H9 (cell line): ENCODE results near the gene RHEBL1. TPM values are rescaled to one million over a fixed set of nuclear protein-coding genes. Genes with fewer than 3 reads are reported as not detected.

ENCODE experiments used
- DNase-seq: peaks from one replicate; pipeline ENCODE4 v3.0.0-alpha.2; 2017
- H2AFZ ChIP-seq: one replicate; pipeline ENCODE4 v1.6.1; 2013; ENCODE audit warnings: mild to moderate bottlenecking, low read length, control low read depth, moderate library complexity
- H2AK5ac ChIP-seq: 2 replicates; pipeline ENCODE4 v1.6.1; 2013; ENCODE audit warnings: low read length, control low read depth, mixed read lengths; ENCODE audit not compliant: insufficient read length
- H2BK120ac ChIP-seq: one replicate; pipeline ENCODE4 v1.6.1; 2013; ENCODE audit warnings: low read depth, mild to moderate bottlenecking, low read length, control low read depth, inconsistent platforms; ENCODE audit not compliant: poor library complexity, severe bottlenecking
- H2BK12ac ChIP-seq: 2 replicates; pipeline ENCODE4 v1.6.1; 2013; ENCODE audit warnings: low read length, control low read depth, mixed read lengths, low read depth; ENCODE audit not compliant: insufficient read length
- H2BK15ac ChIP-seq: 2 replicates; pipeline ENCODE4 v1.6.1; 2013; ENCODE audit warnings: low read depth, low read length, control low read depth
- H2BK20ac ChIP-seq: one replicate; pipeline ENCODE4 v1.6.1; 2013; ENCODE audit warnings: low read depth, mild to moderate bottlenecking, low read length, control low read depth, inconsistent platforms; ENCODE audit not compliant: poor library complexity, severe bottlenecking
- H2BK5ac ChIP-seq: 2 replicates; pipeline ENCODE4 v1.6.1; 2013; ENCODE audit warnings: low read length, control low read depth, mixed read lengths; ENCODE audit not compliant: insufficient read length
- H3K14ac ChIP-seq: 2 replicates; pipeline ENCODE4 v1.6.1; 2013; ENCODE audit warnings: low read length, control low read depth; ENCODE audit not compliant: insufficient read depth
- H3K18ac ChIP-seq: 2 replicates; pipeline ENCODE4 v1.6.1; 2013; ENCODE audit warnings: low read depth, mild to moderate bottlenecking, mixed read lengths, low read length, control low read depth; ENCODE audit not compliant: insufficient read length
- H3K23ac ChIP-seq: 2 replicates; pipeline ENCODE4 v1.6.1; 2013; ENCODE audit warnings: low read length, control low read depth, mixed read lengths, low read depth; ENCODE audit not compliant: insufficient read length
- H3K23me2 ChIP-seq: 2 replicates; pipeline ENCODE4 v1.6.1; 2013; ENCODE audit warnings: low read depth, mild to moderate bottlenecking, mixed read lengths, low read length, control low read depth; ENCODE audit not compliant: insufficient read length, poor library complexity, severe bottlenecking
- H3K27ac ChIP-seq: 2 replicates; pipeline ENCODE4 v1.5.1; 2013; ENCODE audit warnings: low read length, control low read depth, mixed read lengths, low read depth; ENCODE audit not compliant: insufficient read length
- H3K27me3 ChIP-seq: 2 replicates; pipeline ENCODE4 v1.6.1; 2013; ENCODE audit warnings: low read length, control low read depth, inconsistent platforms; ENCODE audit not compliant: insufficient read depth
- H3K4ac ChIP-seq: 2 replicates; pipeline ENCODE4 v1.6.1; 2013; ENCODE audit warnings: low read depth, mild to moderate bottlenecking, control low read depth, inconsistent platforms, low read length, moderate library complexity
- H3K4me1 ChIP-seq: 2 replicates; pipeline ENCODE4 v1.6.1; 2013; ENCODE audit warnings: low read length, control low read depth, inconsistent platforms; ENCODE audit not compliant: insufficient read depth
- H3K4me2 ChIP-seq: 2 replicates; pipeline ENCODE4 v1.6.1; 2013; ENCODE audit warnings: low read length, control low read depth, mixed read lengths; ENCODE audit not compliant: insufficient read length, insufficient read depth
- H3K56ac ChIP-seq: 2 replicates; pipeline ENCODE4 v1.6.1; 2013; ENCODE audit warnings: low read depth, mild to moderate bottlenecking, mixed read lengths, low read length, control low read depth; ENCODE audit not compliant: insufficient read length
- H3K79me1 ChIP-seq: 2 replicates; pipeline ENCODE4 v1.6.1; 2013; ENCODE audit warnings: low read depth, mild to moderate bottlenecking, moderate library complexity, low read length, control low read depth, inconsistent platforms; ENCODE audit not compliant: insufficient read depth, poor library complexity, severe bottlenecking
- H3K79me2 ChIP-seq: 2 replicates; pipeline ENCODE4 v1.6.1; 2013; ENCODE audit warnings: low read length, control low read depth, inconsistent platforms; ENCODE audit not compliant: insufficient read depth
- H3K9ac ChIP-seq: 2 replicates; pipeline ENCODE4 v1.6.1; 2013; ENCODE audit warnings: low read length, control low read depth, mixed read lengths; ENCODE audit not compliant: insufficient read length; ENCODE audit errors: extremely low read depth
- H3K9me3 ChIP-seq: one replicate; pipeline ENCODE4 v1.6.1; 2013; ENCODE audit warnings: low read depth, low read length, inconsistent platforms; ENCODE audit not compliant: control insufficient read depth
- H3T11ph ChIP-seq: one replicate; pipeline ENCODE4 v1.6.1; 2013; ENCODE audit warnings: mild to moderate bottlenecking, low read length, control low read depth, inconsistent platforms
- H4K20me1 ChIP-seq: one replicate; pipeline ENCODE4 v1.6.1; 2013; ENCODE audit not compliant: control insufficient read depth, insufficient read length, insufficient read depth
- H4K5ac ChIP-seq: 2 replicates; pipeline ENCODE4 v1.6.1; 2013; ENCODE audit warnings: low read depth, mild to moderate bottlenecking, mixed read lengths, low read length, control low read depth; ENCODE audit not compliant: insufficient read length
- H4K8ac ChIP-seq: replicated peaks from 2 replicates; pipeline ENCODE4 v1.6.1; 2013; ENCODE audit warnings: low read length, control low read depth, mixed read lengths, low read depth; ENCODE audit not compliant: insufficient read length
- H4K91ac ChIP-seq: 2 replicates; pipeline ENCODE4 v1.6.1; 2013; ENCODE audit warnings: low read depth, mild to moderate bottlenecking, moderate library complexity, mixed read lengths, low read length, control low read depth; ENCODE audit not compliant: insufficient read length
- H3K27ac Mint-ChIP-seq, 3 experiments: 2 replicates in 2 of 3; 3 replicates in 1 of 3; pipeline ENCODE4 v1.8.0; 2020 to 2021; ENCODE audit warnings: mixed read lengths in 3 of 3, mild to moderate bottlenecking in 1 of 3, moderate library complexity in 1 of 3
- H3K27me3 Mint-ChIP-seq: 2 replicates; pipeline ENCODE4 v1.8.0; 2021; ENCODE audit warnings: low read depth, mild to moderate bottlenecking, moderate library complexity, mixed read lengths
- H3K36me3 Mint-ChIP-seq, 3 experiments: 2 replicates in 2 of 3; 3 replicates in 1 of 3; pipeline ENCODE4 v1.8.0; 2020 to 2021; ENCODE audit warnings: low read depth in 3 of 3, mixed read lengths in 3 of 3; ENCODE audit not compliant: insufficient read depth in 1 of 3
- H3K4me1 Mint-ChIP-seq, 2 experiments: 2 replicates each; pipeline ENCODE4 v1.8.0; 2020; ENCODE audit warnings: mixed read lengths in 2 of 2
- H3K4me3 Mint-ChIP-seq, 2 experiments: 2 replicates in 1 of 2; 3 replicates in 1 of 2; pipeline ENCODE4 v1.8.0; 2020 to 2021; ENCODE audit warnings: mild to moderate bottlenecking in 2 of 2, mixed read lengths in 2 of 2, moderate library complexity in 1 of 2
- H3K9me3 Mint-ChIP-seq, 2 experiments: 2 replicates in 1 of 2; 3 replicates in 1 of 2; pipeline ENCODE4 v1.8.0; 2020; ENCODE audit warnings: mild to moderate bottlenecking in 2 of 2, mixed read lengths in 2 of 2, moderate library complexity in 1 of 2
- CTCF ChIP-seq: fragments of 200-600 bp; sonication (generic); conservative IDR thresholded peaks from 3 replicates; pipeline ENCODE4 v1.8.0; 2021; ENCODE audit warnings: antibody characterized with exemption, mild to moderate bottlenecking
- WGBS: extraction: QIAGEN DNeasy Blood & Tissue Kit; methylation state at CpG from one replicate; pipeline ENCODE4 v1.1.7; 2013; ENCODE audit warnings: missing lambda C conversion rate, low lambda C conversion rate, mixed read lengths; ENCODE audit not compliant: insufficient read length; ENCODE audit errors: extremely low coverage; 5-methylcytosine and 5-hydroxymethylcytosine counted together
- total RNA-seq: library from RNA; stranded (reverse); gene quantifications from 2 replicates; pipeline ENCODE4 v1.2.1, GENCODE V29; 2021

RHEBL1 gene
- total RNA-seq, 1 experiment from 2014 or later, result 4.0 TPM

GRCh38 chr12:49054096-49054495 lies 15.7 kb downstream of the RHEBL1 start:
- Histone ChIP-seq H2BK20ac (no peak overlapping the region), H3K56ac (no peak overlapping the region), H2BK12ac (no peak overlapping the region), H3K27me3 (no peaks in the 10 kb centered on the region), H4K91ac (no peak overlapping the region), H3K9ac (no peak overlapping the region), H3K4me2 (no peak overlapping the region), H2BK15ac (no peak overlapping the region), H3K27ac (no peak overlapping the region), H4K20me1 (no peaks in the 10 kb centered on the region), H3K4me1 (peaks cover 14% of the 10 kb centered on the region), H3K23me2 (peaks cover 12% of the 10 kb centered on the region), H3K4ac (no peak overlapping the region), H2BK120ac (no peak overlapping the region), H3K79me2 (peaks cover 41% of the 10 kb centered on the region), H2AK5ac (no peak overlapping the region), H3K14ac (no peak overlapping the region), H2BK5ac (no peak overlapping the region), H4K8ac (no peak overlapping the region), H3K23ac (no peak overlapping the region), H2AFZ (no peak overlapping the region), H4K5ac (no peak overlapping the region), H3K9me3 (no peaks in the 10 kb centered on the region), H3T11ph (no peak overlapping the region), H3K18ac (no peak overlapping the region), H3K79me1 (peaks cover 26% of the 10 kb centered on the region)
- Mint-ChIP-seq H3K4me3 (no peak overlapping the region), H3K27ac (no peak overlapping the region), H3K36me3 (peaks cover 56 to 71% (median 69%) of the 10 kb centered on the region in 3 experiments), H3K27me3 (no peaks in the 10 kb centered on the region), H3K9me3 (no peaks in the 10 kb centered on the region), H3K4me1 (peaks cover 40 to 43% of the 10 kb centered on the region in 2 experiments)
- no CpG with 5 or more reads among the region's 5 CpGs for WGBS
- DNase-seq, result no peak
- TF ChIP-seq CTCF, result no peak
